WTC11 (cell line): Measurements from ENCODE around the gene PICALM. TPM values are rescaled to one million over a fixed set of nuclear protein-coding genes. Genes with fewer than 3 reads are reported as not detected.

ENCODE experiments used
- ATAC-seq: fragments of 200-7000 bp; cut with Tn5 transposase; 2 replicates; pipeline ENCODE4 v1.10.0; 2021; ENCODE audit warnings: mild to moderate bottlenecking, moderate library complexity
- CTCF ChIA-PET: fragments of 300-600 bp; sonication (Branson Sonifier 250); formaldehyde crosslinking; loops from one replicate; lab custom pipeline; 2021; ENCODE audit warnings: antibody characterized with exemption; lab: Charles Lee
- POLR2A ChIA-PET: fragments of 350-600 bp; sonication (Branson Sonifier 250); formaldehyde crosslinking; loops from one replicate; lab custom pipeline; 2021; ENCODE audit warnings: antibody characterized with exemption; lab: Charles Lee
- DNase-seq: peaks from one replicate; pipeline ENCODE4 v3.0.0; 2021; ENCODE audit warnings: low spot score
- H3K27ac Mint-ChIP-seq: 2 replicates; pipeline ENCODE4 v1.8.0; 2021; ENCODE audit warnings: mixed read lengths
- H3K27me3 Mint-ChIP-seq: 2 replicates; pipeline ENCODE4 v1.8.0; 2021; ENCODE audit warnings: low read depth, mild to moderate bottlenecking, moderate library complexity, mixed read lengths
- H3K36me3 Mint-ChIP-seq: 2 replicates; pipeline ENCODE4 v1.8.0; 2021; ENCODE audit warnings: mixed read lengths
- H3K4me1 Mint-ChIP-seq: 2 replicates; pipeline ENCODE4 v1.8.0; 2022; ENCODE audit warnings: mixed read lengths
- H3K4me3 Mint-ChIP-seq: 2 replicates; pipeline ENCODE4 v1.8.0; 2021; ENCODE audit warnings: mild to moderate bottlenecking, moderate library complexity, mixed read lengths
- H3K9me3 Mint-ChIP-seq: 2 replicates; pipeline ENCODE4 v1.8.0; 2021; ENCODE audit warnings: mixed read lengths
- ATF1 ChIP-seq: sonication (generic); formaldehyde crosslinking; IDR thresholded peaks from 2 replicates; pipeline ENCODE4 v1.8.1; 2023; ENCODE audit warnings: mild to moderate bottlenecking, moderate library complexity, missing genetic modification reagents
- CREM ChIP-seq: sonication (generic); formaldehyde crosslinking; IDR thresholded peaks from 2 replicates; pipeline ENCODE4 v1.8.1; 2022; ENCODE audit warnings: mild to moderate bottlenecking, missing genetic modification reagents, moderate library complexity
- ELF4 ChIP-seq: sonication (generic); formaldehyde crosslinking; IDR thresholded peaks from 2 replicates; pipeline ENCODE4 v1.8.1; 2022; ENCODE audit warnings: low read depth, mild to moderate bottlenecking, moderate library complexity, missing genetic modification reagents
- GABPB1 ChIP-seq: sonication (generic); formaldehyde crosslinking; IDR thresholded peaks from 2 replicates; pipeline ENCODE4 v1.8.1; 2023; ENCODE audit warnings: mild to moderate bottlenecking, missing genetic modification reagents
- GTF2I ChIP-seq: fragments of 250-450 bp; sonication (Bioruptor Pico); conservative IDR thresholded peaks from 2 replicates; pipeline ENCODE4 v1.4.0; 2021; ENCODE audit warnings: mild to moderate bottlenecking
- IRF2 ChIP-seq: sonication (generic); formaldehyde crosslinking; IDR thresholded peaks from 2 replicates; pipeline ENCODE4 v1.8.0; 2022; ENCODE audit warnings: low read depth, missing genetic modification reagents, borderline replicate concordance
- KAT7 ChIP-seq: sonication (generic); formaldehyde crosslinking; IDR thresholded peaks from 2 replicates; pipeline ENCODE4 v1.8.1; 2023; ENCODE audit warnings: missing genetic modification reagents, mild to moderate bottlenecking, borderline replicate concordance
- NFE2L1 ChIP-seq: sonication (generic); formaldehyde crosslinking; IDR thresholded peaks from 2 replicates; pipeline ENCODE4 v1.8.1; 2023; ENCODE audit warnings: missing genetic modification reagents
- NFYB ChIP-seq: sonication (generic); formaldehyde crosslinking; conservative IDR thresholded peaks from 2 replicates; pipeline ENCODE4 v1.8.0; 2022; ENCODE audit warnings: low read depth, missing genetic modification reagents
- USF1 ChIP-seq: sonication (generic); formaldehyde crosslinking; IDR thresholded peaks from 2 replicates; pipeline ENCODE4 v1.8.0; 2022; ENCODE audit warnings: mild to moderate bottlenecking, missing genetic modification reagents
- ZNF138 ChIP-seq: sonication (generic); formaldehyde crosslinking; conservative IDR thresholded peaks from 2 replicates; pipeline ENCODE4 v1.8.1; 2022; ENCODE audit warnings: mild to moderate bottlenecking, moderate library complexity, missing genetic modification reagents
- ZNF317 ChIP-seq: sonication (generic); formaldehyde crosslinking; IDR thresholded peaks from 2 replicates; pipeline ENCODE4 v1.8.1; 2023; ENCODE audit warnings: low read depth, mild to moderate bottlenecking, moderate library complexity, missing genetic modification reagents, borderline replicate concordance
- ZNF416 ChIP-seq: fragments of 250-450 bp; sonication (Bioruptor Pico); IDR thresholded peaks from 2 replicates; pipeline ENCODE4 v1.9.0; 2021; ENCODE audit warnings: mild to moderate bottlenecking, inconsistent platforms
- ZNF512 ChIP-seq: sonication (generic); formaldehyde crosslinking; IDR thresholded peaks from 2 replicates; pipeline ENCODE4 v1.8.1; 2022; ENCODE audit warnings: missing genetic modification reagents, borderline replicate concordance
- ZNF532 ChIP-seq: fragments of 250-450 bp; sonication (Bioruptor Pico); IDR thresholded peaks from 2 replicates; pipeline ENCODE4 v1.9.0; 2021; ENCODE audit warnings: mild to moderate bottlenecking, borderline replicate concordance
- total RNA-seq: library from RNA; stranded (reverse); gene quantifications from 3 replicates; pipeline ENCODE4 v1.2.3, GENCODE V29; 2021
- TF ChIP-seq, protein P1 (sequence below): sonication (generic); formaldehyde crosslinking; IDR thresholded peaks from 2 replicates; pipeline ENCODE4 v1.8.1; 2023; ENCODE audit warnings: mild to moderate bottlenecking, missing genetic modification reagents, borderline replicate concordance
- TF ChIP-seq, protein P2 (sequence below): fragments of 250-450 bp; sonication (Bioruptor Pico); IDR thresholded peaks from 2 replicates; pipeline ENCODE4 v1.9.0; 2021; ENCODE audit warnings: mild to moderate bottlenecking
- TF ChIP-seq, protein P3 (sequence below): sonication (generic); formaldehyde crosslinking; IDR thresholded peaks from 2 replicates; pipeline ENCODE4 v1.8.0; 2022; ENCODE audit warnings: mild to moderate bottlenecking, missing genetic modification reagents

The PICALM gene
- total RNA-seq, 1 experiment from 2014 or later = 69.9 TPM

DNA sequence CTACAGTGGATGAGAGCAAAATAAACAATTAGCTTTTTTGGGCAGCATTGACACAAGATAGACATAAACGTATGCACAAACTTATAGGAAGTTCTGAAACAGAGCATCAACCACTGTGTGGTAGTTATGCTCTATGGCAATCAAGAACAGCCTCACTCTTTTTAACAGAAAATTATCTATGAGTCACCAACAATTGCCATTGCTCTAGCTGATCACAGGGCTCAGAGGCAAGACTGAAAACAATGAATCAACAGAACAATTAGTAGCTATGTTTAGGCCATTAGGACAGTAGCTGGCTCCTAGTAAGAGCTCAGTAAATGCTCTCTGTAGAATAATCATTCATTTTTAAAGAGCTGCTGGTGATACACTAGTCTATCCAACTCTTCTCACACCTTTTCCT lies 34.9 kb upstream of the PICALM start:
- DNase-seq = no peak
- TF ChIP-seq ZNF416 (CRISPR knock-in tag) = no peak
- no peak for TF ChIP-seq NFE2L1 (CRISPR knock-in tag)
- TF ChIP-seq USF1 = no peak
- TF ChIP-seq CREM = no peak
- TF ChIP-seq KAT7 (CRISPR knock-in tag) = no peak
- no peak for TF ChIP-seq GTF2I (CRISPR knock-in tag)
- no peak for TF ChIP-seq GABPB1
- TF ChIP-seq, protein P1, sequence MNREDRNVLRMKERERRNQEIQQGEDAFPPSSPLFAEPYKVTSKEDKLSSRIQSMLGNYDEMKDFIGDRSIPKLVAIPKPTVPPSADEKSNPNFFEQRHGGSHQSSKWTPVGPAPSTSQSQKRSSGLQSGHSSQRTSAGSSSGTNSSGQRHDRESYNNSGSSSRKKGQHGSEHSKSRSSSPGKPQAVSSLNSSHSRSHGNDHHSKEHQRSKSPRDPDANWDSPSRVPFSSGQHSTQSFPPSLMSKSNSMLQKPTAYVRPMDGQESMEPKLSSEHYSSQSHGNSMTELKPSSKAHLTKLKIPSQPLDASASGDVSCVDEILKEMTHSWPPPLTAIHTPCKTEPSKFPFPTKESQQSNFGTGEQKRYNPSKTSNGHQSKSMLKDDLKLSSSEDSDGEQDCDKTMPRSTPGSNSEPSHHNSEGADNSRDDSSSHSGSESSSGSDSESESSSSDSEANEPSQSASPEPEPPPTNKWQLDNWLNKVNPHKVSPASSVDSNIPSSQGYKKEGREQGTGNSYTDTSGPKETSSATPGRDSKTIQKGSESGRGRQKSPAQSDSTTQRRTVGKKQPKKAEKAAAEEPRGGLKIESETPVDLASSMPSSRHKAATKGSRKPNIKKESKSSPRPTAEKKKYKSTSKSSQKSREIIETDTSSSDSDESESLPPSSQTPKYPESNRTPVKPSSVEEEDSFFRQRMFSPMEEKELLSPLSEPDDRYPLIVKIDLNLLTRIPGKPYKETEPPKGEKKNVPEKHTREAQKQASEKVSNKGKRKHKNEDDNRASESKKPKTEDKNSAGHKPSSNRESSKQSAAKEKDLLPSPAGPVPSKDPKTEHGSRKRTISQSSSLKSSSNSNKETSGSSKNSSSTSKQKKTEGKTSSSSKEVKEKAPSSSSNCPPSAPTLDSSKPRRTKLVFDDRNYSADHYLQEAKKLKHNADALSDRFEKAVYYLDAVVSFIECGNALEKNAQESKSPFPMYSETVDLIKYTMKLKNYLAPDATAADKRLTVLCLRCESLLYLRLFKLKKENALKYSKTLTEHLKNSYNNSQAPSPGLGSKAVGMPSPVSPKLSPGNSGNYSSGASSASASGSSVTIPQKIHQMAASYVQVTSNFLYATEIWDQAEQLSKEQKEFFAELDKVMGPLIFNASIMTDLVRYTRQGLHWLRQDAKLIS (CRISPR knock-in tag) = no peak
- no peak for TF ChIP-seq ELF4 (CRISPR knock-in tag)
- TF ChIP-seq ZNF138 = no peak
- TF ChIP-seq, protein P2, sequence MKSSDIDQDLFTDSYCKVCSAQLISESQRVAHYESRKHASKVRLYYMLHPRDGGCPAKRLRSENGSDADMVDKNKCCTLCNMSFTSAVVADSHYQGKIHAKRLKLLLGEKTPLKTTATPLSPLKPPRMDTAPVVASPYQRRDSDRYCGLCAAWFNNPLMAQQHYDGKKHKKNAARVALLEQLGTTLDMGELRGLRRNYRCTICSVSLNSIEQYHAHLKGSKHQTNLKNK (CRISPR knock-in tag) = no peak
- TF ChIP-seq IRF2 (CRISPR knock-in tag) = no peak
- no peak for TF ChIP-seq ATF1 (CRISPR knock-in tag)
- TF ChIP-seq ZNF317 (CRISPR knock-in tag) = no peak
- TF ChIP-seq ZNF532 (CRISPR knock-in tag) = no peak
- no peak for TF ChIP-seq NFYB (CRISPR knock-in tag)
- TF ChIP-seq, protein P3, sequence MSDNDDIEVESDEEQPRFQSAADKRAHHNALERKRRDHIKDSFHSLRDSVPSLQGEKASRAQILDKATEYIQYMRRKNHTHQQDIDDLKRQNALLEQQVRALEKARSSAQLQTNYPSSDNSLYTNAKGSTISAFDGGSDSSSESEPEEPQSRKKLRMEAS = no peak
- TF ChIP-seq ZNF512 (CRISPR knock-in tag) = no peak
- TF ChIP-seq, all 79 proteins: peak for 0
- CTCF ChIA-PET = no interaction called here
- no peak overlapping the region for H3K27ac Mint-ChIP-seq
- POLR2A ChIA-PET = interaction anchor here (0.6 kb wide), 1 partner anchor 31 kb away, joined by 3 read pairs; no protein-coding TSS in a partner anchor
- no peaks in the 10 kb centered on the region for H3K4me1 Mint-ChIP-seq
- H3K36me3 Mint-ChIP-seq = peaks cover under 1% of the 10 kb centered on the region
- ATAC-seq = no peak
- peaks cover under 1% of the 10 kb centered on the region for H3K9me3 Mint-ChIP-seq
- 0 out of 2 replicates have a peak, but pooled peaks cover under 1% of the 10 kb centered on the region for H3K27me3 Mint-ChIP-seq
- H3K4me3 Mint-ChIP-seq = no peak overlapping the region
